ENCODE measurements around the gene HFE. TPM values are rescaled to one million over a fixed set of nuclear protein-coding genes. Genes with fewer than 3 reads are reported as not detected.
A peak's percentile ranks its signal among the peaks of the same experiment; 100 is the strongest.

HFE gene
- total and polyA plus RNA-seq, 2 donors from 2014 or later: 6.3 to 10.6 TPM

- H3K36me3 ChIP-seq (ENCODE audit: control insufficient read depth in 2 of 3, insufficient read depth in 3 of 3, low read length in 3 of 3): no peaks in the 10 kb centered on the region
- DNase-seq (peak; percentile 96 to 99 (median 97)), FAIRE-seq (peak; percentile 89)
- no peaks in the 10 kb centered on the region for H3K27me3 ChIP-seq (ENCODE audit: control insufficient read depth, insufficient read depth, low read length)
- H3K9ac ChIP-seq (ENCODE audit: low read length in 3 of 3): peak overlapping the region; percentile 20 to 99 (median 88)
- H3K4me1 ChIP-seq (ENCODE audit: control insufficient read depth in 2 of 3, insufficient read depth in 2 of 3, low read depth in 1 of 3, low read length in 3 of 3): peaks cover 0 to 7% (median 5%) of the 10 kb centered on the region in 3 donors
- peak overlapping the region; percentile 96 to 100 (median 99) for H3K4me3 ChIP-seq (ENCODE audit: low read length in 3 of 3)
- no peak for TF ChIP-seq CTCF (IDR thresholded peaks at IDR 0.05; ENCODE audit: borderline replicate concordance, extremely low read depth, insufficient read depth)
- intact Hi-C loops (cut with DNase I): no loop called here
- H3K27ac ChIP-seq (ENCODE audit: low read depth in 2 of 2, low read length in 2 of 2): peak overlapping the region; percentile 93 to 96
- no peaks in the 10 kb centered on the region for H3K9me3 ChIP-seq (ENCODE audit: control insufficient read depth in 2 of 3, insufficient read depth in 1 of 3, low read length in 3 of 3)
Observed at GRCh38 chr6:26122793-26123674, 35.8 kb downstream of the HFE start.

- Histone ChIP-seq H3K36me3 (ENCODE audit: control insufficient read depth in 2 of 3, insufficient read depth in 3 of 3, low read length in 3 of 3) (no peaks in the 10 kb centered on the region), H3K9ac (ENCODE audit: low read length in 3 of 3) (peak overlapping the region; percentile 20 to 99 (median 88)), H3K4me3 (ENCODE audit: low read length in 3 of 3) (peak overlapping the region; percentile 96 to 100 (median 99)), H3K27me3 (ENCODE audit: control insufficient read depth, insufficient read depth, low read length) (no peaks in the 10 kb centered on the region), H3K27ac (ENCODE audit: low read depth in 2 of 2, low read length in 2 of 2) (peak overlapping the region; percentile 93 to 96), H3K4me1 (ENCODE audit: control insufficient read depth in 2 of 3, insufficient read depth in 2 of 3, low read depth in 1 of 3, low read length in 3 of 3) (peaks cover 0 to 7% (median 5%) of the 10 kb centered on the region in 3 donors), H3K9me3 (ENCODE audit: control insufficient read depth in 2 of 3, insufficient read depth in 1 of 3, low read length in 3 of 3) (no peaks in the 10 kb centered on the region)
- no peak for TF ChIP-seq CTCF (IDR thresholded peaks at IDR 0.05; ENCODE audit: borderline replicate concordance, extremely low read depth, insufficient read depth)
- FAIRE-seq (no peak), DNase-seq (peak in 3 of 5 donors; percentile 90 to 95 (median 92))
- intact Hi-C loops (cut with DNase I): no loop called here
Observed at GRCh38 chr6:26123675-26123946, 36.4 kb downstream of the HFE start.

GRCh38 chr6:26123947-26124780 is 36.9 kb downstream of the HFE start:
- H3K9me3 ChIP-seq (ENCODE audit: control insufficient read depth in 2 of 3, insufficient read depth in 1 of 3, low read length in 3 of 3): no peaks in the 10 kb centered on the region
- no peak for TF ChIP-seq CTCF (IDR thresholded peaks at IDR 0.05; ENCODE audit: borderline replicate concordance, extremely low read depth, insufficient read depth)
- intact Hi-C loops (cut with DNase I): no loop called here
- no peaks in the 10 kb centered on the region for H3K27me3 ChIP-seq (ENCODE audit: control insufficient read depth, insufficient read depth, low read length)
- H3K4me1 ChIP-seq (ENCODE audit: control insufficient read depth in 2 of 3, insufficient read depth in 2 of 3, low read depth in 1 of 3, low read length in 3 of 3): peaks cover 0 to 7% (median 5%) of the 10 kb centered on the region in 3 donors
- FAIRE-seq (peak; percentile 99), DNase-seq (peak in 4 of 5 donors; percentile 91 to 99 (median 96))
- H3K4me3 ChIP-seq (ENCODE audit: low read length in 3 of 3): peak overlapping the region; percentile 96 to 100 (median 99)
- H3K9ac ChIP-seq (ENCODE audit: low read length in 3 of 3): peak overlapping the region; percentile 99 to 100 (median 99)
- H3K36me3 ChIP-seq (ENCODE audit: control insufficient read depth in 2 of 3, insufficient read depth in 3 of 3, low read length in 3 of 3): no peaks in the 10 kb centered on the region
- peak overlapping the region; percentile 93 to 96 for H3K27ac ChIP-seq (ENCODE audit: low read depth in 2 of 2, low read length in 2 of 2)
